Ishikawa (cell line): Measurements from ENCODE around the gene FCER1G.

ENCODE experiments used
- CEBPB ChIP-seq: IDR thresholded peaks from 2 replicates; pipeline ENCODE4 v1.6.1; 2012
- CREB1 ChIP-seq: IDR thresholded peaks from 2 replicates; pipeline ENCODE4 v1.6.1; 2012; ENCODE audit warnings: low read depth
- EGR1 ChIP-seq: IDR thresholded peaks from 2 replicates; pipeline ENCODE4 v1.6.1; 2012
- EP300 ChIP-seq: IDR thresholded peaks from 2 replicates; pipeline ENCODE4 v1.6.1; 2012; ENCODE audit warnings: borderline replicate concordance
- FOXM1 ChIP-seq: IDR thresholded peaks from 2 replicates; pipeline ENCODE4 v1.6.1; 2012; ENCODE audit warnings: low read depth, borderline replicate concordance
- MAX ChIP-seq: IDR thresholded peaks from 2 replicates; pipeline ENCODE4 v1.6.1; 2012
- NFIC ChIP-seq: IDR thresholded peaks from 2 replicates; pipeline ENCODE4 v1.6.1; 2012
- RAD21 ChIP-seq: IDR thresholded peaks from 2 replicates; pipeline ENCODE4 v1.6.1; 2012; ENCODE audit warnings: low read depth
- REST ChIP-seq: IDR thresholded peaks from 2 replicates; pipeline ENCODE4 v1.6.1; 2012; ENCODE audit warnings: low read depth, mild to moderate bottlenecking
- TAF1 ChIP-seq: IDR thresholded peaks from 2 replicates; pipeline ENCODE4 v1.6.1; 2012; ENCODE audit warnings: low read depth, mild to moderate bottlenecking
- TEAD4 ChIP-seq: IDR thresholded peaks from 2 replicates; pipeline ENCODE4 v1.6.1; 2012
- USF1 ChIP-seq: IDR thresholded peaks from 2 replicates; pipeline ENCODE4 v1.6.1; 2012
- YY1 ChIP-seq: IDR thresholded peaks from 2 replicates; pipeline ENCODE4 v1.6.1; 2012; ENCODE audit warnings: low read depth
- ZBTB7A ChIP-seq: IDR thresholded peaks from 2 replicates; pipeline ENCODE4 v1.6.1; 2012; ENCODE audit warnings: low read depth

Gene FCER1G

GRCh38 chr1:161207173-161207572, 7.9 kb upstream of the FCER1G start:
- TF ChIP-seq TAF1, result no peak

- TF ChIP-seq USF1, result no peak
- TF ChIP-seq RAD21, result peak; percentile 78
Measured at GRCh38 chr1:161209790-161210409, 5.2 kb upstream of the FCER1G start.

- TF ChIP-seq EP300 (no peak), CREB1 (no peak), YY1 (no peak), FOXM1 (no peak), CEBPB (no peak), USF1 (no peak), NFIC (no peak), MAX (no peak), TAF1 (no peak), REST (no peak), ZBTB7A (no peak), EGR1 (no peak), RAD21 (no peak)
Measured at GRCh38 chr1:161214369-161214768, 726 bp upstream of the FCER1G start.

- TF ChIP-seq TAF1, result no peak
- TF ChIP-seq EGR1, result no peak
- TF ChIP-seq NFIC, result no peak
- no peak for TF ChIP-seq CREB1
- TF ChIP-seq TEAD4, result no peak
- TF ChIP-seq USF1, result no peak
- no peak for TF ChIP-seq CEBPB
- TF ChIP-seq EP300, result no peak
- TF ChIP-seq ZBTB7A, result no peak
Measured at GRCh38 chr1:161216945-161217712, 2.0 kb downstream of the FCER1G start.

GRCh38 chr1:161217831-161218230, 2.7 kb downstream of the FCER1G start:
- TF ChIP-seq MAX (no peak), YY1 (no peak), ZBTB7A (no peak), TAF1 (no peak), NFIC (no peak), EP300 (no peak), RAD21 (no peak), CREB1 (no peak), CEBPB (no peak), USF1 (no peak), REST (no peak), EGR1 (no peak), TEAD4 (no peak)
